Measurements from ENCODE around the gene TBC1D8B. TPM values are rescaled to one million over a fixed set of nuclear protein-coding genes. Genes with fewer than 3 reads are reported as not detected.

TBC1D8B gene
- total RNA-seq, 2 donors from 2014 or later, result 11.6 to 17.9 TPM

- Histone ChIP-seq H3K27me3 (no peaks in the 10 kb centered on the region), H3K9ac (ENCODE audit: low read depth in 2 of 2, low read length in 2 of 2) (no peak within 1 kb of the TSS), H3K4me3 (no peak within 1 kb of the TSS), H3K4me1 (no peaks in the 10 kb centered on the region), H3K9me3 (no peaks in the 10 kb centered on the region), H3K27ac (no peak within 1 kb of the TSS), H3K36me3 (no peaks in the 10 kb centered on the region)
- intact Hi-C loops (cut with DNase I), result no loop called here
- no peak for TF ChIP-seq CTCF (IDR thresholded peaks at IDR 0.05)
- DNase-seq, result no peak
Observed at GRCh38 chrX:106903291-106903824, 100.9 kb downstream of the TBC1D8B start, which contains the start of gene RIPPLY1. Gene RIPPLY1 (minus strand): TSS chrX:106903341. CDS start chrX:106903287, 54 bp downstream.

- Histone ChIP-seq H3K27ac (no peak overlapping the region), H3K9me3 (no peaks in the 10 kb centered on the region), H3K36me3 (no peaks in the 10 kb centered on the region), H3K27me3 (no peaks in the 10 kb centered on the region), H3K4me1 (no peaks in the 10 kb centered on the region), H3K4me3 (no peak overlapping the region), H3K9ac (ENCODE audit: low read depth in 2 of 2, low read length in 2 of 2) (no peak overlapping the region)
- DNase-seq, result no peak
- intact Hi-C loops (cut with DNase I), result no loop called here
- no peak for TF ChIP-seq CTCF (IDR thresholded peaks at IDR 0.05)
Observed at GRCh38 chrX:106903856-106904528, 101.5 kb downstream of the TBC1D8B start.

- H3K9me3 ChIP-seq, result no peaks in the 10 kb centered on the region
- no peaks in the 10 kb centered on the region for H3K36me3 ChIP-seq
- TF ChIP-seq CTCF (IDR thresholded peaks at IDR 0.05), result no peak
- no peaks in the 10 kb centered on the region for H3K27me3 ChIP-seq
- no peak for DNase-seq
- no peak overlapping the region for H3K9ac ChIP-seq (ENCODE audit: low read depth in 2 of 2, low read length in 2 of 2)
- H3K4me3 ChIP-seq, result no peak overlapping the region
- intact Hi-C loops (cut with DNase I), result no loop called here
- no peaks in the 10 kb centered on the region for H3K4me1 ChIP-seq
- H3K27ac ChIP-seq, result no peak overlapping the region
Observed at GRCh38 chrX:106905064-106905708, 102.7 kb downstream of the TBC1D8B start.

GRCh38 chrX:106906361-106906760, 103.9 kb downstream of the TBC1D8B start:
- no peak overlapping the region for H3K9ac ChIP-seq (ENCODE audit: low read depth in 2 of 2, low read length in 2 of 2)
- peak; percentile 40 for DNase-seq
- no peaks in the 10 kb centered on the region for H3K4me1 ChIP-seq
- H3K36me3 ChIP-seq, result no peaks in the 10 kb centered on the region
- no peak for TF ChIP-seq CTCF (IDR thresholded peaks at IDR 0.05)
- H3K9me3 ChIP-seq, result no peaks in the 10 kb centered on the region
- H3K4me3 ChIP-seq, result no peak overlapping the region
- no peak overlapping the region for H3K27ac ChIP-seq
- intact Hi-C loops (cut with DNase I), result no loop called here
- no peaks in the 10 kb centered on the region for H3K27me3 ChIP-seq

GRCh38 chrX:106912864-106913263, 110.4 kb downstream of the TBC1D8B start:
- H3K36me3 ChIP-seq, result no peaks in the 10 kb centered on the region
- no peak overlapping the region for H3K4me3 ChIP-seq
- no peak overlapping the region for H3K9ac ChIP-seq (ENCODE audit: low read depth in 2 of 2, low read length in 2 of 2)
- H3K4me1 ChIP-seq, result no peaks in the 10 kb centered on the region
- H3K27ac ChIP-seq, result no peak overlapping the region
- no peak for DNase-seq
- H3K9me3 ChIP-seq, result no peaks in the 10 kb centered on the region
- no peak for TF ChIP-seq CTCF (IDR thresholded peaks at IDR 0.05)
- intact Hi-C loops (cut with DNase I), result no loop called here
- no peaks in the 10 kb centered on the region for H3K27me3 ChIP-seq

All from colonic mucosa (tissue), 4 donors.